HG03066 (cell line): ENCODE measurements around the gene LMNB1.

Experiments used
- ATAC-seq: cut with Tn5 transposase; IDR thresholded peaks from one replicate; pipeline ENCODE4 v1.9.1; 2021; ENCODE audit warnings: low read depth; ENCODE audit not compliant: unreplicated experiment

Gene LMNB1

DNA sequence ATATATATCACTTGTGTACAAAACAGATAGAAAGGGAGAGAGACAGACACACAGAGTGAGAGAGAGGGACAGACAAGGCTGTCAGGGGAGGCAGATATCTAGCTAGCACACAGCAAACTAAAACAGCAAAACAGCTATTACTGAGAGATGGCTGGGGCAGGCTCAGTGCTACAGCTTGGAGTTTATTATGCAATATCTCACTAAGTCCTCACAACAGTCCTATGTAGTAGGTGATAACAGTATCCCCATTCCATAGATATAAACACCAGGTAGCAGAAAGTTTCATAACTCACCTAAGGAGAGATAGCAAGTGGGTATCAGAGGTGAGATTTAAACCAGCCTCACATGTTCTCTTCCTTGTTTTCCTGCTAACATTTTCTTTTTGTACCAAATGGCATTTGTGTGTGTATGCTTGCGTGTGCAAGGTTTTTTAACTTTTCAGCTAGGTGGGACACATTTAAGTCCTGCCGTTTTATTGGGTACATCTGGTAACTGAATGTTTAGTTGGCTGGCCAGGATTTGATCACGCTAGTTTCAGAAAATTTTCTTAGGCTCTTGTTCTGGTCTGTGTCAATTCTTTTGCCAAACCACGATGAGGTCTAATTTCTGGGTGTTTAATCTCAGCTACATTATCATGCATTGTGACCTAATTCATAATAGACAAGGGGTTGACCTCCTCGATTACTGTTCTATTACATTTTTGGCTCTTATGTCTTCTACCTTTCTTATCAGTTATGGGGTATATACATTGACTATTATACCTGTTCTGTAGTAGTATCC is 105.1 kb downstream of the LMNB1 start:
- no peak for ATAC-seq

- no peak for ATAC-seq
Measured at GRCh38 chr5:126883564-126884245, 106.8 kb downstream of the LMNB1 start.

DNA sequence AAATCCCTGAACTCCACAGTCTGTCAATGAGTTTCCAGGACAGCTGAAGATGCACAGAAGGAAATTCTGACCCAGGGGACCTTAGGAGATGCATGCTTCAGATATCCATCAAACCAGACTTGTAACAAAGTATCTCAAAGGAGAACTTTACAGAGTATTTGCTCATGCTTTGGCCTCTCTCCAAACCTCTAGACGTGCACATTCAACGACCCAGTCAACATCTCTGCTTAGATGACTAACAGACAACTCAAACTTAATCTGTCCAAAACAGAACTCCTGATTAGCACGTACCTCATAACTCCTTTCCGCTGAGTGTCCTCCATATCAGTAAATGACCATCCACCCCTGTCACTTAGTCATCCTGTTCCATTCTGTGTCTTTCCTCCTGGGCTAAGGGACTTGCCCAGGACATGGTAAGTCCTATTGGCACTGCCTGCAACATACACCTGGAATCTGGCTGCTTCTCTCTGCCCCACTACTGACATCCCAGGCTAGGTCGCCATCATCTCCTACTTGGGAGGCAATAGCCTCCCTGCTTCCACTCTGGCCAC is 107.4 kb downstream of the LMNB1 start:
- ATAC-seq, result no peak
